HEK293T (cell line): ENCODE measurements around the gene RPL27.

Experiments used
- CTCF ChIA-PET: fragments of 350-600 bp; formaldehyde crosslinking; extraction: SDS; loops from one replicate; lab custom pipeline; 2021; ENCODE audit warnings: antibody characterized with exemption, inconsistent platforms; lab: Yijun Ruan, JAX
- POLR2A ChIA-PET: fragments of 350-600 bp; formaldehyde crosslinking; extraction: SDS; loops from one replicate; lab custom pipeline; 2020; ENCODE audit warnings: antibody characterized with exemption, inconsistent platforms; lab: Yijun Ruan, JAX
- DNase-seq: peaks from one replicate; pipeline ENCODE4 v3.0.0; 2012; ENCODE audit warnings: mixed read lengths; ENCODE audit errors: extremely low spot score
- ARNT ChIP-seq: fragments of 450-650 bp; IDR thresholded peaks from 2 replicates; pipeline ENCODE4 v1.6.1; 2017; ENCODE audit warnings: mild to moderate bottlenecking
- BHLHE40 ChIP-seq: fragments of 450-650 bp; IDR thresholded peaks from 2 replicates; pipeline ENCODE4 v1.6.1; 2016; ENCODE audit warnings: mild to moderate bottlenecking, moderate library complexity, borderline replicate concordance
- CTBP1 ChIP-seq: fragments of 450-650 bp; IDR thresholded peaks from 2 replicates; pipeline ENCODE4 v1.6.1; 2016; ENCODE audit warnings: borderline replicate concordance
- ELF4 ChIP-seq: fragments of 450-650 bp; IDR thresholded peaks from 2 replicates; pipeline ENCODE4 v1.6.1; 2017; ENCODE audit warnings: antibody characterized with exemption
- FOXA1 ChIP-seq: fragments of 450-650 bp; IDR thresholded peaks from 2 replicates; pipeline ENCODE4 v1.6.1; 2016; ENCODE audit warnings: mild to moderate bottlenecking
- FOXK2 ChIP-seq: fragments of 450-650 bp; IDR thresholded peaks from 2 replicates; pipeline ENCODE4 v1.6.1; 2016; ENCODE audit warnings: mild to moderate bottlenecking
- FOXM1 ChIP-seq: fragments of 450-650 bp; IDR thresholded peaks from 2 replicates; pipeline ENCODE4 v1.6.1; 2017; ENCODE audit warnings: mild to moderate bottlenecking, borderline replicate concordance
- HDGF ChIP-seq: fragments of 450-650 bp; IDR thresholded peaks from 2 replicates; pipeline ENCODE4 v1.6.1; 2017; ENCODE audit warnings: antibody characterized with exemption, borderline replicate concordance
- L3MBTL2 ChIP-seq: fragments of 450-650 bp; conservative IDR thresholded peaks from 2 replicates; pipeline ENCODE4 v1.6.1; 2016; ENCODE audit warnings: mild to moderate bottlenecking
- LEF1 ChIP-seq: fragments of 450-650 bp; IDR thresholded peaks from 2 replicates; pipeline ENCODE4 v1.6.1; 2017; ENCODE audit warnings: mild to moderate bottlenecking, borderline replicate concordance
- NFRKB ChIP-seq: fragments of 450-650 bp; IDR thresholded peaks from 2 replicates; pipeline ENCODE4 v1.6.1; 2016; ENCODE audit warnings: mild to moderate bottlenecking, moderate library complexity
- SP1 ChIP-seq: fragments of 450-650 bp; IDR thresholded peaks from 2 replicates; pipeline ENCODE4 v1.6.1; 2017
- SUZ12 ChIP-seq: fragments of 450-650 bp; IDR thresholded peaks from 2 replicates; pipeline ENCODE4 v1.6.1; 2016; ENCODE audit warnings: mild to moderate bottlenecking
- TARDBP ChIP-seq: fragments of 450-650 bp; IDR thresholded peaks from 2 replicates; pipeline ENCODE4 v1.6.1; 2016
- ZNF384 ChIP-seq: fragments of 450-650 bp; IDR thresholded peaks from 2 replicates; pipeline ENCODE4 v1.6.1; 2016
- TF ChIP-seq, protein P1 (sequence below): fragments of 450-650 bp; IDR thresholded peaks from 2 replicates; pipeline ENCODE4 v1.6.1; 2016

The RPL27 gene

DNA sequence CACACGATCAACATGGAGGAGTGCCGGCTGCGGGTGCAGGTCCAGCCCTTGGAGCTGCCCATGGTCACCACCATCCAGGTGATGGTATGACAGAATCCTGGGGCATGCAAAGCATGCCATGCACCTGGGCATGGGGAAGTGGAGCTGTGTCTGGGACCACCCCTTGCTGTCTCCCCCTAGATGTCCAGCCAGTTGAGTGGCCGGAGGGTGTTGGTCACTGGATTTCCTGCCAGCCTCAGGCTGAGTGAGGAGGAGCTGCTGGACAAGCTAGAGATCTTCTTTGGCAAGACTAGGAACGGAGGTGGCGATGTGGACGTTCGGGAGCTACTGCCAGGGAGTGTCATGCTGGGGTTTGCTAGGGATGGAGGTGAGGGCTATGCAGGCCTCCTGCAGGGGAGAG is 15.1 kb downstream of the RPL27 start:
- no peak for DNase-seq
- CTCF ChIA-PET = no interaction called here
- POLR2A ChIA-PET = interaction anchor here (1.0 to 4.9 kb wide), 2 partner anchors 8 to 15 kb away, joined by 3 to 47 read pairs; partner anchors contain the start of gene RPL27
- no peak for TF ChIP-seq BHLHE40
- no peak for TF ChIP-seq ZNF384
- no peak for TF ChIP-seq HDGF

DNA sequence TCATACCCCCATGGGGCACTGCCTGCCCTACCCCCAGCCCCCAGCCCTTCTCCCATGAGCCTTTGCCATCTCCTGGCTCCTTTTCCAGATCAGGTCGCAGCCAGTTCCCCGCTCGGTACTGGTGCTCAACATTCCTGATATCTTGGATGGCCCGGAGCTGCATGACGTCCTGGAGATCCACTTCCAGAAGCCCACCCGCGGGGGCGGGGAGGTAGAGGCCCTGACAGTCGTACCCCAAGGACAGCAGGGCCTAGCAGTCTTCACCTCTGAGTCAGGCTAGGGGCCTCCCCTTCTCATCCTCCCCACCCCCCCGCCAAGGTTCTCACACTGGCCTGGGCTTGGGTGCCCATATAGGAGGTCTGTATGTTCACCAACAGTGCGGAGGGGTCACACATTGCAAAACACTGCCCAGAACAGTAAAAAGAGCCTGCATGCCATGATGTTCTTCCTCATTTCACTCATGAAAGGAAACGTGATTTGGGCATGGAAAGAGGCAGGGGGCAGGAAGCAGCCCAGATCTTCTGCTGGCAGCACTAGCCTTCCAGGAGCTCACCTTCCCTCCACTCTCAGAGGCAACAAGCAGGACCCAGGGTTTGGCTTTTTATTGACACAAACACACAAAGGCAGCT is 15.9 kb downstream of the RPL27 start:
- TF ChIP-seq TARDBP (no peak), BHLHE40 (no peak)
- DNase-seq = no peak
- ChIA-PET POLR2A (interaction anchor here (0.7 to 4.9 kb wide), 4 partner anchors 12 to 354 kb away, joined by 3 to 47 read pairs (median 4); partner anchors contain the start of gene RPL27), CTCF (interaction anchor here (0.6 kb wide), 1 partner anchor 31 kb away, joined by 3 read pairs; no protein-coding TSS in a partner anchor)

DNA sequence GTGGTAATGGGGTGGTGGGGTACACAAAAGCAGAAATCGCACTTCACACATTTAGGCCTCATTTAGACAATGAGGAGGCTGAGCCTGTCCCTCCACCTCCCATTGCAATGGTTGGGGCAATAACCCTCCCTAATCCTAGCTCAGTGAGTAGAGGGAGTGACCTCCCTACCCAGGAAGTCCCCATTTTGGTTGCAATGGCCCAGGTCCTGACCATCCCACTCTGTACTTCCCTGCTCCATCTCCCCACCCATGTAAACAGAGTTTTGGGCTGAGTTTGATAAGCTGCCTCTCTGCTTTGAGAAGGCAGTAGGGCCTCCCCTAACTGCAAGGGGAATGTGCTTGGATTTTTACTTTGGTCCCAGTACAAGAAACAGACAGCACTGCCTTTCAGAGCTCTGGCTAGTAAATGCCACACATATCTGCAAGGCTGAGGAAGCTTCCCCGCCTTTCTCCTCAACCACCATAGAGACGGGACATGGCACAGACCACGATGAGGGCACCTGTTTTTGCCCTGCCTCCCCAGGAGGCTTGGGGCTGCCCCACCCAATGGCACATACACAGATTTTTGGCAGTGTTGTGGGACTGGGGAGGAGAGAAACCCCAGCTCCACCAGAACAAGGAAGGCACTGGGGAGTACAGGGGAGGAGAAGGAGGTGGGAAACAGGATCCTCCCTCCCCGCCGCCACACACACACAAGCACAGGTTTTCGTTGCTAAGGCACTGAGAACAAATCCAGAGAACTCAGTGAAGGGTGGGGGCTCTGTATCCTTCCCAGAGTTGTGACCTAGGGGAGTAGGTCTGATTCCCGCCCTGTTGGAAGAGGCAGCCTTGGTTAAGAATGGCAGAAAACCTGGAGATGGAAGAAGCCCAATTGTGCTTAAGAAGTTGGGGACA is 16.7 kb downstream of the RPL27 start:
- DNase-seq = no peak
- ChIA-PET CTCF (interaction anchor here (0.6 kb wide), 1 partner anchor 32 kb away, joined by 3 read pairs; no protein-coding TSS in a partner anchor), POLR2A (interaction anchor here (0.7 to 4.9 kb wide), 4 partner anchors 13 to 353 kb away, joined by 3 to 47 read pairs (median 4); partner anchors contain the start of gene RPL27)
- TF ChIP-seq SP1 = no peak
- no peak for TF ChIP-seq FOXM1

DNA sequence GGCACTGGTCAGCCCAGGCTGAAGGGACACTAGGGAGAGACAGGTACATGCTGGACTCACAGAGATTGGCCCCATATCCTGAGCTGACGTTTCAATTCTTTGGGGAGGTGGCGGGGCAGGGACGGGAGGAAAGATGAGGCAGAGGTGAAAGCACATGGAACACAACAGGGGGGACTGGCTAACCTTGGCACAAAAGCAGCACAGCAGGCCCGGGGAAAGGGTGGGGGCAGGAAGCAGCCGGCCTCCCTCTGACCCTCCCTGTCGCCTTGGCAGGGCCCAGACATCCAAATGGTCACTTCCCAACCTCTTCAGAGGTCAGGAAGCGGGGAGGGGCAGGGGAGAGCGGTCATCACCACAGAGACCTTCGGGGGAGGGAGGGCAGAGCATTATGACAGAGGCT is 17.4 kb downstream of the RPL27 start:
- DNase-seq = no peak
- CTCF ChIA-PET = no interaction called here
- POLR2A ChIA-PET = interaction anchor here (4.9 kb wide), 1 partner anchor 17 kb away, joined by 47 read pairs; the partner anchor contains the start of gene RPL27
- no peak for TF ChIP-seq FOXK2
- TF ChIP-seq SUZ12 = no peak
- no peak for TF ChIP-seq FOXM1
- no peak for TF ChIP-seq LEF1
- no peak for TF ChIP-seq ARNT
- no peak for TF ChIP-seq NFRKB
- no peak for TF ChIP-seq ELF4
- no peak for TF ChIP-seq ZNF384
- TF ChIP-seq, protein P1, sequence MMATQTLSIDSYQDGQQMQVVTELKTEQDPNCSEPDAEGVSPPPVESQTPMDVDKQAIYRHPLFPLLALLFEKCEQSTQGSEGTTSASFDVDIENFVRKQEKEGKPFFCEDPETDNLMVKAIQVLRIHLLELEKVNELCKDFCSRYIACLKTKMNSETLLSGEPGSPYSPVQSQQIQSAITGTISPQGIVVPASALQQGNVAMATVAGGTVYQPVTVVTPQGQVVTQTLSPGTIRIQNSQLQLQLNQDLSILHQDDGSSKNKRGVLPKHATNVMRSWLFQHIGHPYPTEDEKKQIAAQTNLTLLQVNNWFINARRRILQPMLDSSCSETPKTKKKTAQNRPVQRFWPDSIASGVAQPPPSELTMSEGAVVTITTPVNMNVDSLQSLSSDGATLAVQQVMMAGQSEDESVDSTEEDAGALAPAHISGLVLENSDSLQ = no peak
- TF ChIP-seq L3MBTL2 = no peak
- no peak for TF ChIP-seq CTBP1
- TF ChIP-seq HDGF = no peak
- no peak for TF ChIP-seq TARDBP

DNA sequence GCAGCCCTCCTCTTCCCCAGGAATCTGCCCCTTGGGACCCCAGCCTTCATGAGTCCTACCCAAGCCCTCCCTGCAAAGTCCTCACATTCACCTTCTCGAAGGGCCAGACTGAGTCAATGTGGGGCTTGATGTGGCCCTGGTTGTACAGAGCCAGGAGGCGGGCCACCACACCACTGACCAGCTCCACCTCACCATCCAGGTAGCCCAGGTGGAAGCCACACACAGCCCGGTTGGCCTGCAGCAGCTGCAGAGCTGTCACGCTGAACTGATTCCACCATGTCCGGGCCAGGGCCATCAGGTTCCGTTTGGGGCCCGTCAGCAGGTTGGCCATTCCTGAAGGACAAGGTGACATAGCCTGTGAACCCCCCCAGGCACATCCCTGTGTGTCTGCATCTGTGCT is 18.0 kb downstream of the RPL27 start:
- TF ChIP-seq FOXM1 (no peak), NFRKB (no peak), HDGF (no peak), LEF1 (no peak), SUZ12 (no peak), SP1 (no peak), L3MBTL2 (no peak), FOXK2 (no peak), CTBP1 (no peak), TARDBP (no peak), FOXA1 (no peak), ELF4 (no peak), ZNF384 (no peak), ARNT (no peak), BHLHE40 (no peak)
- TF ChIP-seq, protein P1 = no peak
- ChIA-PET POLR2A (interaction anchor here (4.9 kb wide), 1 partner anchor 18 kb away, joined by 47 read pairs; the partner anchor contains the start of gene RPL27), CTCF (no interaction called here)
- DNase-seq = no peak

DNA sequence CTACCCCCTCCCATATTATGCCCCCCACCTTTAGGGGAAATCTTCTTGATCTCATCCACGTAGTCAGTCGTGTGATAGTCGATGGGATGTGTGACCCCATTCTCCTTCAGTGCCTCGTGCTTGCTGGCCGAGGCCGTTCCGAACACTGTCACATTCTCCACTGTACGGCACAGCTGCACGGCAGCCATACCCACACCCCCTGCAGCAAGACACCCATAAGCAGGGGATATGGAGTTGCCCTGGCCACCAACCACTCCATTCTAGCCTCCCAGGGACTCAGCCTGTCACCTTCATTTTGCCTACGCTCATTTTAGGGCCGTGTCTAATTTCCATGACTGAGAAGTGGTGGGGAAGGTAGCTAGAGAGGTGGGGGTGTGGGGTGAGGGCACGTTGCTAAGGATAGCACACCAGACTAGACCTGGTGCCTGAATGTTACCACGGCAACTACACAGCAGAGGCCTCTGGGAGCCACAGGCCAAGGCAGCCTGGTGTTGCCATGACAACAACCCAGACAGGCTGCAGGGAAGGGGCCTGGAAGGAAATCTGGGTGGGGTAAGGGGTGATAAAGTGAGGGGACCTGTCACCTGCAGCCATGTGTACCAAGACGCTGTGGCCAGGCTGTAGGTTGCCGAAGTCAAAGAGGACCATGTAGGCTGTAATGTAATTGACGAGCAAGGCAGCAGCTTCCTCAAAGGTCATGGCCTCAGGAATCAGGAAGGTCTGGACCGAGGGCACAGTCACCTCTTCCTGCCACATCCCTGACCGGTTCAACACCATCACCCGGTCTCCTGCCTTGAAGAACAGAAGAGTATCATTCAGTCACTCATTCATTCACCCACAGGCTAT is 20.0 kb downstream of the RPL27 start:
- POLR2A ChIA-PET = interaction anchor here (1.0 to 2.2 kb wide), 2 partner anchors 19 to 20 kb away, joined by 3 to 12 read pairs; partner anchors contain the start of gene RPL27
- no peak for DNase-seq
- TF ChIP-seq FOXA1 = no peak
- TF ChIP-seq LEF1 = no peak
- no peak for TF ChIP-seq FOXK2
- TF ChIP-seq FOXM1 = no peak
- no peak for TF ChIP-seq ELF4
- TF ChIP-seq SUZ12 = no peak
- no peak for TF ChIP-seq CTBP1
- TF ChIP-seq, protein P1 = no peak
- no peak for TF ChIP-seq TARDBP
- TF ChIP-seq SP1 = no peak
- TF ChIP-seq NFRKB = no peak
- TF ChIP-seq BHLHE40 = no peak
- no peak for TF ChIP-seq HDGF
- no peak for TF ChIP-seq ARNT
- TF ChIP-seq ZNF384 = no peak
- TF ChIP-seq L3MBTL2 = no peak
- CTCF ChIA-PET = no interaction called here
